HepG2 (cell line): Measurements from ENCODE around the gene ZKSCAN2.

Experiments
- ATF7 ChIP-seq, 2 experiments: fragments of 450-650 bp in 1 of 2; sonication (generic) in 1 of 2; formaldehyde crosslinking in 1 of 2; IDR thresholded peaks; 2 replicates each; pipeline versions ENCODE4 v1.4.0 to v1.6.1; 2016 to 2020; ENCODE audit warnings: antibody characterized with exemption in 1 of 2, mild to moderate bottlenecking in 1 of 2, missing genetic modification reagents in 1 of 2
- CBX5 ChIP-seq: sonication (generic); formaldehyde crosslinking; IDR thresholded peaks from 2 replicates; pipeline ENCODE4 v1.4.0; 2020; ENCODE audit warnings: missing genetic modification reagents, borderline replicate concordance
- HOXA7 ChIP-seq: sonication (generic); formaldehyde crosslinking; IDR thresholded peaks from 2 replicates; pipeline ENCODE4 v1.8.1; 2022; ENCODE audit warnings: mild to moderate bottlenecking, missing genetic modification reagents, moderate library complexity
- IRF2 ChIP-seq: IDR thresholded peaks from 2 replicates; pipeline ENCODE4 v1.6.1; 2018; ENCODE audit warnings: missing genetic modification reagents, missing compliant biosample characterization
- JARID2 ChIP-seq: sonication (generic); formaldehyde crosslinking; IDR thresholded peaks from 2 replicates; pipeline ENCODE4 v1.8.1; 2023; ENCODE audit warnings: missing genetic modification reagents, inconsistent platforms; ENCODE audit not compliant: insufficient replicate concordance
- RAD21 ChIP-seq: fragments of 450-650 bp; formaldehyde crosslinking; IDR thresholded peaks from 2 replicates; pipeline ENCODE4 v1.5.0; 2020; ENCODE audit warnings: mild to moderate bottlenecking
- RNF2 ChIP-seq: fragments of 450-650 bp; conservative IDR thresholded peaks from 2 replicates; pipeline ENCODE4 v1.6.1; 2016; ENCODE audit warnings: low read depth
- SP1 ChIP-seq, 2 experiments: fragments of 450-650 bp in 1 of 2; sonication (generic) in 1 of 2; formaldehyde crosslinking in 1 of 2; IDR thresholded peaks; 2 replicates each; pipeline versions ENCODE4 v1.4.0 to v1.6.1; 2016 to 2020; ENCODE audit warnings: missing genetic modification reagents in 1 of 2
- ZNF512B ChIP-seq: sonication (generic); formaldehyde crosslinking; IDR thresholded peaks from 2 replicates; pipeline ENCODE4 v1.5.1; 2020; ENCODE audit warnings: missing genetic modification reagents, mild to moderate bottlenecking, borderline replicate concordance
- TF ChIP-seq, protein P1 (sequence below): sonication (generic); formaldehyde crosslinking; IDR thresholded peaks from 2 replicates; pipeline ENCODE4 v1.5.0; 2020; ENCODE audit warnings: mild to moderate bottlenecking, missing genetic modification reagents, moderate library complexity
- TF ChIP-seq, protein P2 (sequence below), 2 experiments: sonication (generic) in 1 of 2; formaldehyde crosslinking in 1 of 2; IDR thresholded peaks; 2 replicates each; pipeline versions ENCODE4 v1.5.1 to v1.6.1; 2011 to 2020; ENCODE audit warnings: borderline replicate concordance in 1 of 2, low read depth in 1 of 2, low read length in 1 of 2, mild to moderate bottlenecking in 1 of 2, missing genetic modification reagents in 1 of 2, moderate library complexity in 1 of 2
- TF ChIP-seq, protein P3 (sequence below): sonication (generic); formaldehyde crosslinking; IDR thresholded peaks from 2 replicates; pipeline ENCODE4 v1.4.0; 2020; ENCODE audit warnings: missing genetic modification reagents

DNA sequence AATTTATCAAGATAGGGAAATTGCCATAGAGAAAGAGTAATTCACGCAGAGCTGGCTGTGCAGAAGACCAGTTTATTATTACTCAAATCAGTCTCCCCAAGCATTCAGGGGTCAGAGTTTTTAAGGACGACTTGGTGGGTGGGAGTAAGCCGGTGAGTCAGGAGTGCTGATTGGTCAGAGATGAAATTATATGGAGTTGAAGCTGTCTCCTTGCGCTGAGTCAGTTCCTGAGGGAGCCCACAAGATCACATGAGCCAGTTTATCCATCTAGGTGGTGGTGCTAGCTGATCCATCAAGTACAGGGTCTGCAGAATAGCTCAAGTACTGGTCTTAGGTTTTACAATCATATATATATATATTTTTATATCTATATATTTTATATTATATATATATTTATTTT lies 46.9 kb downstream of the ZKSCAN2 start:
- TF ChIP-seq JARID2 (no peak), HOXA7 (CRISPR knock-in tag) (no peak), ZNF512B (no peak), IRF2 (CRISPR knock-in tag) (no peak), CBX5 (CRISPR knock-in tag) (no peak), RNF2 (no peak), SP1 (IDR thresholded peaks at IDR 0.05) (no peak), SP1 (CRISPR knock-in tag; IDR thresholded peaks at IDR 0.05) (no peak), RAD21 (no peak), ATF7 (IDR thresholded peaks at IDR 0.05) (no peak), ATF7 (CRISPR knock-in tag; IDR thresholded peaks at IDR 0.05) (no peak)
- TF ChIP-seq, protein P1, sequence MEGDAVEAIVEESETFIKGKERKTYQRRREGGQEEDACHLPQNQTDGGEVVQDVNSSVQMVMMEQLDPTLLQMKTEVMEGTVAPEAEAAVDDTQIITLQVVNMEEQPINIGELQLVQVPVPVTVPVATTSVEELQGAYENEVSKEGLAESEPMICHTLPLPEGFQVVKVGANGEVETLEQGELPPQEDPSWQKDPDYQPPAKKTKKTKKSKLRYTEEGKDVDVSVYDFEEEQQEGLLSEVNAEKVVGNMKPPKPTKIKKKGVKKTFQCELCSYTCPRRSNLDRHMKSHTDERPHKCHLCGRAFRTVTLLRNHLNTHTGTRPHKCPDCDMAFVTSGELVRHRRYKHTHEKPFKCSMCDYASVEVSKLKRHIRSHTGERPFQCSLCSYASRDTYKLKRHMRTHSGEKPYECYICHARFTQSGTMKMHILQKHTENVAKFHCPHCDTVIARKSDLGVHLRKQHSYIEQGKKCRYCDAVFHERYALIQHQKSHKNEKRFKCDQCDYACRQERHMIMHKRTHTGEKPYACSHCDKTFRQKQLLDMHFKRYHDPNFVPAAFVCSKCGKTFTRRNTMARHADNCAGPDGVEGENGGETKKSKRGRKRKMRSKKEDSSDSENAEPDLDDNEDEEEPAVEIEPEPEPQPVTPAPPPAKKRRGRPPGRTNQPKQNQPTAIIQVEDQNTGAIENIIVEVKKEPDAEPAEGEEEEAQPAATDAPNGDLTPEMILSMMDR = no peak
- TF ChIP-seq, protein P2, sequence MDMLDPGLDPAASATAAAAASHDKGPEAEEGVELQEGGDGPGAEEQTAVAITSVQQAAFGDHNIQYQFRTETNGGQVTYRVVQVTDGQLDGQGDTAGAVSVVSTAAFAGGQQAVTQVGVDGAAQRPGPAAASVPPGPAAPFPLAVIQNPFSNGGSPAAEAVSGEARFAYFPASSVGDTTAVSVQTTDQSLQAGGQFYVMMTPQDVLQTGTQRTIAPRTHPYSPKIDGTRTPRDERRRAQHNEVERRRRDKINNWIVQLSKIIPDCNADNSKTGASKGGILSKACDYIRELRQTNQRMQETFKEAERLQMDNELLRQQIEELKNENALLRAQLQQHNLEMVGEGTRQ (IDR thresholded peaks at IDR 0.05; ENCODE audit: low read depth, low read length) = no peak
- TF ChIP-seq, protein P2 (CRISPR knock-in tag; IDR thresholded peaks at IDR 0.05; ENCODE audit: borderline replicate concordance) = no peak
- TF ChIP-seq, protein P3, sequence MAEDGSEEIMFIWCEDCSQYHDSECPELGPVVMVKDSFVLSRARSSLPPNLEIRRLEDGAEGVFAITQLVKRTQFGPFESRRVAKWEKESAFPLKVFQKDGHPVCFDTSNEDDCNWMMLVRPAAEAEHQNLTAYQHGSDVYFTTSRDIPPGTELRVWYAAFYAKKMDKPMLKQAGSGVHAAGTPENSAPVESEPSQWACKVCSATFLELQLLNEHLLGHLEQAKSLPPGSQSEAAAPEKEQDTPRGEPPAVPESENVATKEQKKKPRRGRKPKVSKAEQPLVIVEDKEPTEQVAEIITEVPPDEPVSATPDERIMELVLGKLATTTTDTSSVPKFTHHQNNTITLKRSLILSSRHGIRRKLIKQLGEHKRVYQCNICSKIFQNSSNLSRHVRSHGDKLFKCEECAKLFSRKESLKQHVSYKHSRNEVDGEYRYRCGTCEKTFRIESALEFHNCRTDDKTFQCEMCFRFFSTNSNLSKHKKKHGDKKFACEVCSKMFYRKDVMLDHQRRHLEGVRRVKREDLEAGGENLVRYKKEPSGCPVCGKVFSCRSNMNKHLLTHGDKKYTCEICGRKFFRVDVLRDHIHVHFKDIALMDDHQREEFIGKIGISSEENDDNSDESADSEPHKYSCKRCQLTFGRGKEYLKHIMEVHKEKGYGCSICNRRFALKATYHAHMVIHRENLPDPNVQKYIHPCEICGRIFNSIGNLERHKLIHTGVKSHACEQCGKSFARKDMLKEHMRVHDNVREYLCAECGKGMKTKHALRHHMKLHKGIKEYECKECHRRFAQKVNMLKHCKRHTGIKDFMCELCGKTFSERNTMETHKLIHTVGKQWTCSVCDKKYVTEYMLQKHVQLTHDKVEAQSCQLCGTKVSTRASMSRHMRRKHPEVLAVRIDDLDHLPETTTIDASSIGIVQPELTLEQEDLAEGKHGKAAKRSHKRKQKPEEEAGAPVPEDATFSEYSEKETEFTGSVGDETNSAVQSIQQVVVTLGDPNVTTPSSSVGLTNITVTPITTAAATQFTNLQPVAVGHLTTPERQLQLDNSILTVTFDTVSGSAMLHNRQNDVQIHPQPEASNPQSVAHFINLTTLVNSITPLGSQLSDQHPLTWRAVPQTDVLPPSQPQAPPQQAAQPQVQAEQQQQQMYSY (CRISPR knock-in tag) = no peak
